Endothelial cell of umbilical vein (primary cell): ENCODE data around the gene HVCN1. TPM values are rescaled to one million over a fixed set of nuclear protein-coding genes. Genes with fewer than 3 reads are reported as not detected.

Experiments used
- BruUV-seq: library from RNA; stranded (reverse); fragments of 400-500 nt; replicated peaks from 2 replicates; lab custom pipeline; 2021; lab: Mats Ljungman, UMichigan
- CTCF ChIA-PET: fragments of 300-600, 350-600 bp; sonication (Branson Sonifier 250); formaldehyde crosslinking; loops from one replicate; lab custom pipeline; 2021; ENCODE audit warnings: antibody characterized with exemption, inconsistent platforms; lab: Charles Lee
- POLR2A ChIA-PET: fragments of 300-600, 350-600 bp; sonication (Branson Sonifier 250); formaldehyde crosslinking; loops from one replicate; lab custom pipeline; 2021; ENCODE audit warnings: antibody characterized with exemption, inconsistent platforms; lab: Charles Lee
- DNase-seq: peaks from one replicate; pipeline ENCODE4 v3.0.0-alpha.2; 2011; ENCODE audit warnings: low read depth, low spot score
- FAIRE-seq: peaks from 2 replicates; lab custom pipeline; 2011; peaks lifted over from hg19 to GRCh38; lab: Jason Lieb, UNC
- H2AFZ ChIP-seq: 2 replicates; pipeline ENCODE4 v1.6.0; 2012; ENCODE audit warnings: low read depth, low read length, control low read depth, inconsistent platforms
- H3K27ac ChIP-seq: 2 replicates; pipeline ENCODE4 v1.5.1; 2011; ENCODE audit warnings: low read depth, mild to moderate bottlenecking, control low read depth, low read length, moderate library complexity; ENCODE audit not compliant: insufficient read depth
- H3K27me3 ChIP-seq, 2 experiments: 2 replicates each; pipeline versions ENCODE4 v1.6.0 to v1.6.1; 2011; ENCODE audit warnings: low read length in 2 of 2, mixed read lengths in 1 of 2; ENCODE audit not compliant: control insufficient read depth in 2 of 2, insufficient read depth in 2 of 2
- H3K36me3 ChIP-seq, 2 experiments: 2 replicates in 1 of 2; 3 replicates in 1 of 2; pipeline ENCODE4 v1.5.1; 2011; ENCODE audit warnings: low read length in 2 of 2, mild to moderate bottlenecking in 1 of 2, moderate library complexity in 1 of 2; ENCODE audit not compliant: control insufficient read depth in 2 of 2, insufficient read depth in 2 of 2; ENCODE audit errors: extremely low read depth in 1 of 2
- H3K4me1 ChIP-seq: 3 replicates; pipeline ENCODE4 v1.5.1; 2011; ENCODE audit warnings: mild to moderate bottlenecking, low read length; ENCODE audit not compliant: control insufficient read depth, insufficient read depth; ENCODE audit errors: extremely low read depth
- H3K4me2 ChIP-seq: 2 replicates; pipeline ENCODE4 v1.6.1; 2011; ENCODE audit warnings: low read length, control low read depth, mixed read lengths; ENCODE audit not compliant: insufficient read depth
- H3K4me3 ChIP-seq, 3 experiments: fragments of 200-600 bp in 1 of 3; sonication (generic), shearing (Covaris generic) in 1 of 3; replicated peaks in 1 of 3; 2 replicates each; pipeline ENCODE4 v1.5.1; 2011 to 2016; ENCODE audit warnings: control low read depth in 3 of 3, low read length in 3 of 3, mild to moderate bottlenecking in 2 of 3, inconsistent platforms in 1 of 3, low read depth in 1 of 3, moderate library complexity in 1 of 3; ENCODE audit not compliant: insufficient read depth in 1 of 3
- H3K79me2 ChIP-seq: 2 replicates; pipeline ENCODE4 v1.6.0; 2012; ENCODE audit warnings: low read length, inconsistent platforms; ENCODE audit not compliant: control insufficient read depth, insufficient read depth
- H3K9ac ChIP-seq: replicated peaks from 2 replicates; pipeline ENCODE3; 2011; ENCODE audit warnings: low read length, control low read depth; ENCODE audit not compliant: insufficient read depth; ENCODE audit errors: extremely low read depth
- H3K9me1 ChIP-seq: replicated peaks from 3 replicates; pipeline ENCODE4 v1.6.0; 2011; ENCODE audit warnings: mild to moderate bottlenecking, low read length; ENCODE audit not compliant: control insufficient read depth, insufficient read depth; ENCODE audit errors: extremely low read depth
- H3K9me3 ChIP-seq: replicated peaks from 2 replicates; pipeline ENCODE4 v1.5.1; 2012; ENCODE audit warnings: low read length, inconsistent platforms; ENCODE audit not compliant: control insufficient read depth, insufficient read depth
- H4K20me1 ChIP-seq: replicated peaks from 2 replicates; pipeline ENCODE3; 2011; ENCODE audit warnings: mild to moderate bottlenecking, low read length; ENCODE audit not compliant: control insufficient read depth, insufficient read depth; ENCODE audit errors: extremely low read depth
- EZH2 ChIP-seq: IDR thresholded peaks from 2 replicates; pipeline ENCODE4 v1.6.1; 2012; ENCODE audit warnings: borderline replicate concordance, low read depth, mild to moderate bottlenecking, moderate library complexity, low read length, inconsistent platforms; ENCODE audit not compliant: severe bottlenecking
- MYC ChIP-seq: IDR thresholded peaks from one replicate; pipeline ENCODE4 v1.6.1; 2011; ENCODE audit warnings: mild to moderate bottlenecking, low read depth, low read length
- POLR2A ChIP-seq: IDR thresholded peaks from 2 replicates; pipeline ENCODE4 v1.6.1; 2012; ENCODE audit warnings: low read depth, mild to moderate bottlenecking, control low read depth, low read length
- POLR2AphosphoS5 ChIP-seq: IDR thresholded peaks from 2 replicates; pipeline ENCODE4 v1.6.1; 2012; ENCODE audit warnings: low read depth, mild to moderate bottlenecking, control low read depth, low read length, moderate library complexity; ENCODE audit not compliant: insufficient read depth
- dilution Hi-C: fragments of 300-500 bp; cut with MboI; formaldehyde crosslinking; loops from one replicate; pipeline ENCODE4 v1.15.0; 2019; ENCODE audit warnings: low sequenced_read_pairs; ENCODE audit not compliant: extremely low pct_ligation_motif_present
- intact Hi-C: fragments of 100-400 bp; cut with micrococcal nuclease; formaldehyde crosslinking; loops from one replicate; pipeline ENCODE4 v1.10.0; 2022
- polyA plus RNA-seq, 4 experiments: library from polyadenylated mRNA; depleted of rRNA in 3 of 4; stranded (reverse) in 3 of 4; unstranded in 1 of 4; fragments of >200 nt; gene quantifications; 2 replicates each; pipeline versions ENCODE4 v1.2.1 to v1.2.3, GENCODE V29; 2011 to 2012; ENCODE audit warnings: missing spikeins in 1 of 4
- total RNA-seq: library from RNA; stranded (reverse); gene quantifications from 2 replicates; pipeline ENCODE4 v1.2.3, GENCODE V29; 2021
- TF ChIP-seq, protein P1 (sequence below), 2 donors: IDR thresholded peaks; 1 replicate in 1 of 2; 2 replicates in 1 of 2; pipeline ENCODE4 v1.5.1; 2011; ENCODE audit warnings: low read length in 2 of 2, mild to moderate bottlenecking in 2 of 2, moderate library complexity in 2 of 2, control low read depth in 1 of 2, inconsistent platforms in 1 of 2, low read depth in 1 of 2; ENCODE audit not compliant: insufficient read depth in 1 of 2; ENCODE audit errors: extremely low read depth in 1 of 2

HVCN1 gene
- total and polyA plus RNA-seq, 2 donors (not counting 3 experiments of a cell fraction or from before 2014, with no cell fraction given): 3.7 to 8.4 TPM

DNA sequence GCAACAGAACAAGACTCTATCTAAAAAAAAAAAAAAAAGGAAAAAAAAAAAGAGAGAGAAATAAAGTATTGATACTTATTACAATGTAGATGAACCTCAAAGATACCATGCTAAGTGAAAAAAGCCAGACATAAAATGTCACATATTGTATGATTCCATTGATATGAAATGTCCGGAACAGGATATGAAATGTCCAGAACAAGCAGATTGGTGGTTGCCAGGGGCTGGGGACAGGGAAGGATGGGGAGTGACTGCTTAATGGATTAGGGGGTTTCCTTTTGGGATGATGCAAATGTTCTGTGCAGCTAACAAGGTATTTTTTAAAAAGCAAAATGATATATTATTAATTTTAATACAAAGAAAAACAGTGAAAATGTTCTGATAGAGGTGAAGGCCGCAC lies 5.0 kb downstream of the HVCN1 start:
- no peak overlapping the region for H3K9ac ChIP-seq
- dilution Hi-C loops: no loop called here
- H3K4me2 ChIP-seq: no peak overlapping the region
- H3K36me3 ChIP-seq: no peaks in the 10 kb centered on the region
- no peaks in the 10 kb centered on the region for H3K79me2 ChIP-seq
- no peak for FAIRE-seq
- BruUV-seq: no TSS peak
- H2AFZ ChIP-seq: no peak overlapping the region
- CTCF ChIA-PET: no interaction called here
- no peaks in the 10 kb centered on the region for H3K9me3 ChIP-seq
- no peaks in the 10 kb centered on the region for H4K20me1 ChIP-seq
- TF ChIP-seq POLR2A (no peak), POLR2AphosphoS5 (no peak), EZH2 (no peak)
- TF ChIP-seq, protein P1, sequence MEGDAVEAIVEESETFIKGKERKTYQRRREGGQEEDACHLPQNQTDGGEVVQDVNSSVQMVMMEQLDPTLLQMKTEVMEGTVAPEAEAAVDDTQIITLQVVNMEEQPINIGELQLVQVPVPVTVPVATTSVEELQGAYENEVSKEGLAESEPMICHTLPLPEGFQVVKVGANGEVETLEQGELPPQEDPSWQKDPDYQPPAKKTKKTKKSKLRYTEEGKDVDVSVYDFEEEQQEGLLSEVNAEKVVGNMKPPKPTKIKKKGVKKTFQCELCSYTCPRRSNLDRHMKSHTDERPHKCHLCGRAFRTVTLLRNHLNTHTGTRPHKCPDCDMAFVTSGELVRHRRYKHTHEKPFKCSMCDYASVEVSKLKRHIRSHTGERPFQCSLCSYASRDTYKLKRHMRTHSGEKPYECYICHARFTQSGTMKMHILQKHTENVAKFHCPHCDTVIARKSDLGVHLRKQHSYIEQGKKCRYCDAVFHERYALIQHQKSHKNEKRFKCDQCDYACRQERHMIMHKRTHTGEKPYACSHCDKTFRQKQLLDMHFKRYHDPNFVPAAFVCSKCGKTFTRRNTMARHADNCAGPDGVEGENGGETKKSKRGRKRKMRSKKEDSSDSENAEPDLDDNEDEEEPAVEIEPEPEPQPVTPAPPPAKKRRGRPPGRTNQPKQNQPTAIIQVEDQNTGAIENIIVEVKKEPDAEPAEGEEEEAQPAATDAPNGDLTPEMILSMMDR (IDR thresholded peaks at IDR 0.05; ENCODE audit: extremely low read depth in 1 of 2, insufficient read depth in 1 of 2, low read depth in 1 of 2, low read length in 2 of 2): no peak
- H3K4me3 ChIP-seq: no peak overlapping the region
- no peak for DNase-seq
- H3K27me3 ChIP-seq: peaks cover 0 to 3% of the 10 kb centered on the region in 2 experiments
- no peaks in the 10 kb centered on the region for H3K9me1 ChIP-seq
- POLR2A ChIA-PET: no interaction called here
- intact Hi-C loops: no loop called here
- H3K27ac ChIP-seq: no peak overlapping the region
- peaks cover 7% of the 10 kb centered on the region for H3K4me1 ChIP-seq

DNA sequence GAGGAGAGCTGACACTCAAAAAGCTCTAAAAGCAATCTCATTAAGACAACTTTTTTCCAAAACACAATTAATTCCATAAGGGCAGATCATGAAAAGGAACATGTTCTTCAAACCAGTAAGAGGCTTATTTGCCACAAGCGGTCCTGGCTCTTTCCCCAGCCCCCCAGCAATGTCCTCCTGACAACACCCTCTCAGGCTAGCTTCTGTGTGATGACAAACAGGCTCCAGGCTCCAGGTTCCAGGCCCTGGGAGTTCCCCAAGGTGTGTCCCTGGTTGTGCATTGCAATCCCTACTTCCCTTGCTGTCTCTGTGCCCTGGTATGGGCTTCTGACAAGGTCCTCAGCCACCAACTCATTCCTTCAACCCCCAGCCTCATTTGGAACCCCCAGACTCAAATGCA lies 8.9 kb downstream of the HVCN1 start:
- no TSS peak for BruUV-seq
- Histone ChIP-seq H3K4me1 (no peaks in the 10 kb centered on the region), H3K79me2 (no peaks in the 10 kb centered on the region), H3K9ac (no peak overlapping the region), H3K4me2 (no peak overlapping the region), H4K20me1 (no peaks in the 10 kb centered on the region), H3K9me3 (no peaks in the 10 kb centered on the region), H3K36me3 (no peaks in the 10 kb centered on the region), H3K4me3 (no peak overlapping the region), H3K9me1 (no peaks in the 10 kb centered on the region), H3K27me3 (no peaks in the 10 kb centered on the region), H3K27ac (no peak overlapping the region), H2AFZ (no peak overlapping the region)
- ChIA-PET CTCF (interaction anchor here (1.0 kb wide), 1 partner anchor 9 kb away, joined by 3 read pairs; no protein-coding TSS in a partner anchor), POLR2A (no interaction called here)
- TF ChIP-seq EZH2 (no peak), MYC (no peak)
- TF ChIP-seq, protein P1 (IDR thresholded peaks at IDR 0.05; ENCODE audit: extremely low read depth in 1 of 2, insufficient read depth in 1 of 2, low read depth in 1 of 2, low read length in 2 of 2): no peak
- DNase-seq (no peak), FAIRE-seq (no peak)
- intact Hi-C loops: no loop called here
- dilution Hi-C loops: no loop called here
